GM21381 (cell line): ENCODE measurements around the gene TMEM107.
A peak's percentile ranks its signal among the peaks of the same experiment; 100 is the strongest.
"Not testable (repeated sequence)": the region's sequence is repeated elsewhere in the genome, so short reads cannot be mapped to it uniquely, and the experiment has no call there.

Experiments used
- ATAC-seq: cut with Tn5 transposase; IDR thresholded peaks from one replicate; pipeline ENCODE4 v1.9.1; 2021; ENCODE audit warnings: mild to moderate bottlenecking, moderate library complexity; ENCODE audit not compliant: unreplicated experiment

TMEM107 gene

DNA sequence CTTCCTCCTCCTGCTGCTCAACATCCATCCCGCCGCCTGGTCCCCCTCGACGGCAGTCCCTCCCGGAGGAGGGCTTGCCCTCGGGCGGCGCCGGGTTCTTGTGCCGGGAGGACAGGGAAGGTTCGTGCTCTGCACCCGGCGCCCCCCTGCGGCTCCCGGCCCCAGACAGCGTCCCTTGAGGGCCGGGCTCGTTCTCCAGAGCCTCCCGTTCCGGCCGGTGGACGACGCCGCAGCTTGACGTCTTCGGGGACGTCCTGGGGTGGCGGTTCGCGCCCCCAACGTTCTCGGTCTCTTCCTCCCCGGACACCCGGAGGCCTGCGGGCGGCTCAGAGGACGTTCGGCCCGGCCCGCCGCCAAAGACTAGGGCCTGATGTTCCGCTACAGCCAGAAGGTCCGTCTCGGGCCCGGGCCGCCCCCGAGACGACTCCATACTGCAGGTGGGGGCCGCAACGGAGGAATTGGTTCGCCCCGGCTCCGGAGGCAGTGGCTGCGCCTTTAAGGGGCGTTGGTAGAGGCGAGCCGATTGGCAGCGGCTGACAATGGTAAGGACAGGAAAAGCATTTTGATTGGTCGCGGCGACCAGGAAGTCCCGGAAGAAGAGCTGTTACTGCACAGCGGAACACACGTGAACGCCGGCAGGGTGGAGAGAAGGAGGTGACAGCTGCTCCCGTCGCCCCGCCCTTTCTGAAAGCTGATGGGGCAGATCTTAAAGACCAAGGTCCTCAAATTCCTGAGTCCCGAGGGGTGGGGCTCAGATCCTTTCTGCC lies 13.7 kb upstream of the TMEM107 start, which contains the start of gene BORCS6:
TSS of gene BORCS6 (minus strand) at position 470 of the 767 bp plus-strand sequence. CDS start at position 430, 40 bp downstream.
- peak; percentile 45 for ATAC-seq

DNA sequence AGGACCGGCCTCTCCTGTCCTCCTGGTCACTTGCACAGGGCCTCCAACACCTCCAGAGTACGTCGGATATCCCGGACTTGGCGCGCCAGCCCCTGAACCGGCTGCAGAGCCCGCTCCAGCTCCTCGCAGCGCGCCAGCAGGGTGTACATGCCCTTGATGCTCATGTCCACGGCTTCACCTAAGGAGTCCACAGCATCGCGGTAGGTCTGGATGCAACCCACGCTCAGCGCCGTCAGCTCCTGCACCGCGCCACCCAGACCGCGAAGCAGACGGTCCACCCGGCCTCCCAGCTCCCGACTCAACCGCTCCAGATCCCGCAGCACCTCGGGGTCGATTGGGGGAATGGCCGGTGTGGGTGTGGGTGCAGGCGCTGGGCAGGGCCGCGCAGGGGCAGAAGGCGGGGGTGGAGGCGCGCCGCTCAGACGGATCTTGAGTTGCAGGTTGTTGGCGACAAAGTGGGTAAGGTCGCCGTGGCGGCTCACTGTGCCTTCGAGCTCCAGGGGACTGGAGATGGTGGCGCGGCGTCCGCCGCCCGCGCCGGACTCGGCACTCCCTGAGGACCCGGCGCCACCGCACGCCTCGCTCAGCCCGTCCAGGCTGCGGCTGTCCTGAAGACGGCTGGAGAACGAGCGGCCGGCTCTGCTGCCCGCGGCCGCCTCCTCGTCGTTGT lies 13.0 kb upstream of the TMEM107 start:
- no peak for ATAC-seq

DNA sequence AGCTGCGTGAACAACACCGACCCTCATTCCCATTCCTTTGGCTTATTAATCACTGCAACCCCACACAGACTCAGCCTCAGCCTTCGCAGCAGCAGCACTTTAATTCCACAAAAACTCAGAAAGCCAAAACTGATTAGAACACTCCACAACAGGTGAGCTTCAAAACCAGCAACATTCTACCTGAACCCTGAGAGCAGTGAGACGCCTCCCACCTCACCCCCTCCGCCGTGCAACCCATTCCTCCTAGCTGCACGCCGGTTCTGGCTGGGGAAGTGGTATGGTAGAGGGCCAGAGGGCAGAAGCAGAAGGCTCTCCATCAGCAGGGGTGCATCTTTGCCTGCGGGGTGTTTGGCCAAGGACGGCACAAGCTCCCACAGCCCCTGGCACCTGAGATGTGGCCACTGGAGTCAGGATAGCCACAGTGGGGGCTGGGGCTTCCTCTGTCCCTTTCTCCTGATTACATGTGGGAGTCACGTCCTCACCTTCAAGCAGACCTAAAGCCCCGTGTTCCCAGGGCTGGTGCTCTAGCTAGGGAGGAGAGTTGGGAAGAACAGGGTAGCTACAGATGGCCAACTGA lies 12.2 kb upstream of the TMEM107 start:
- no peak for ATAC-seq

DNA sequence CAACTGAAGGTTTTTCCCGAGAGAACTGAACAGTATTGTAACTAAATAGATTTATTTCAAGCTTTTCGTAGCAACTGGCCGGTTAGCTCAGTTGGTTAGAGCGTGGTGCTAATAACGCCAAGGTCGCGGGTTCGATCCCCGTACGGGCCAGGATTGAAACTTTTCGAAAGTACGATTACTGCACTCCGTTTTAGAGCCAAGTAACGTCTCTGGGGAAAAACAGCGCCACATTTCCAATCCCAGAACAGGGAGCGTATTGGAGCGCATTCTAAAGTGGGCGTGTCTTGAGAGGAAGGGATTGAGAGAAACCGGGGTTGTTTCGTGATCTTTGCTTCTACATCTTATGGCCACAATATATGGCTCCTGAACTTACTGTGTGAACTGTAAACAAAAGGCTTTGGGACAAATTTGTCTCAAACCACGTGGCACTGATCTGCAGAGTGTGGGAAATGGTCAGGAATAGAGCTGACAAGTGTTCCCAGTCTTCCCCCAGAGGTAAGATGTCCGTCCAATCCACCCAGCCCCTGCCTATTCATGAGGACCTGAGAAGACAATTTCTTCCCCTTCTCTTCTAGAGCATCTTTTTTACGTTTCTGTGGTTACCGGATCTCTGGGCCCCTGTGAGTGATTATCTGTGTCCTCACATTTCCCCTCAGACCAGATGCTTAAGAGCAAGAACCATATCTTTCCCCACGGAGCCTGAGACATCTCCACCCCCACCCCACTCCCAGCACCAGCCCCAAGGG lies 11.5 kb upstream of the TMEM107 start:
- peak; percentile 25 for ATAC-seq

DNA sequence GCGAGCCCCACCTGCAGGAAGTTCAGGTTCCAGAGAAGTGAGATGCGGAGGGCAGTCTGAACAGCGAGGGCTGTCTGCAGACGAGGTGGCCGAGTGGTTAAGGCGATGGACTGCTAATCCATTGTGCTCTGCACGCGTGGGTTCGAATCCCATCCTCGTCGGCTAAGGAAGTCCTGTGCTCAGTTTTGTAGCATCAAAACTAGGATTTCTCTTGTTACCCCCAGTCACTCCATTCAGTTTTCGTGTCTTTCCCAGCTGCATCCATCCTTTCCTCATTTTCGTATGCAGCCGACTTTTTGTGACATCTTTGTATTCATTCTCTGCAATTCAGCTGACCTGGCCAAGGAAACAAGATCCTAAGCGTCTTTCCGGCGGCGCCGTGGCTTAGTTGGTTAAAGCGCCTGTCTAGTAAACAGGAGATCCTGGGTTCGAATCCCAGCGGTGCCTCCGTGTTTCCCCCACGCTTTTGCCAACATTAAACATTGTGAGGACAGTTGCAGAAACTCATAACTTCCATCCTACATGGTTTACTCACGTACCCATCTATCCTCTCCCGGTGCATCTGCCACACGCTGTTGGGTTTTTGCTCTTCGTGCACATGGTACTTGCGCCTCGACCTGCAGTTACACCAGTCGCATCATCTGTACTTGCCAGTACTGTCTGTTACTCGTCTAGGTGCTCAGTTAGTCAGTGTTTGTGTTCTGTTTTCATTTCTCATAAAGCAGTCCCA lies 10.8 kb upstream of the TMEM107 start:
- ATAC-seq = peak; percentile 30

DNA sequence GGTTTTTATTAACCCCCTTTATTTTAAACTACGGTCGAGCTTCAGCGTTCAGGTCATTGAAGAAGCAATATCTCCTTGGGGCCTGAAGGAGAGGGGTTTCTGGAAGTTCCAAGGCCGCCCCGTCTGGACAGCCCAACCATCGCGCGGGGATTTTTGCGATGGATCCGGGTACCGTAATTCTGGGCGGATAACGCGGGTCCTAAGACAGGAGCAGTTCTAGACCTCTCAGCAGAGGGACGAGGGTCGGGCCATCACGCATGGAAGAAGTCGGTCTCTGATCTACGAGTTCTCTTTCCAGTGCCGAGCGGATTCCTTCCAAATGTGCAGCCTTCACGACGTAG lies 10.2 kb upstream of the TMEM107 start:
- ATAC-seq = peak; percentile 0

DNA sequence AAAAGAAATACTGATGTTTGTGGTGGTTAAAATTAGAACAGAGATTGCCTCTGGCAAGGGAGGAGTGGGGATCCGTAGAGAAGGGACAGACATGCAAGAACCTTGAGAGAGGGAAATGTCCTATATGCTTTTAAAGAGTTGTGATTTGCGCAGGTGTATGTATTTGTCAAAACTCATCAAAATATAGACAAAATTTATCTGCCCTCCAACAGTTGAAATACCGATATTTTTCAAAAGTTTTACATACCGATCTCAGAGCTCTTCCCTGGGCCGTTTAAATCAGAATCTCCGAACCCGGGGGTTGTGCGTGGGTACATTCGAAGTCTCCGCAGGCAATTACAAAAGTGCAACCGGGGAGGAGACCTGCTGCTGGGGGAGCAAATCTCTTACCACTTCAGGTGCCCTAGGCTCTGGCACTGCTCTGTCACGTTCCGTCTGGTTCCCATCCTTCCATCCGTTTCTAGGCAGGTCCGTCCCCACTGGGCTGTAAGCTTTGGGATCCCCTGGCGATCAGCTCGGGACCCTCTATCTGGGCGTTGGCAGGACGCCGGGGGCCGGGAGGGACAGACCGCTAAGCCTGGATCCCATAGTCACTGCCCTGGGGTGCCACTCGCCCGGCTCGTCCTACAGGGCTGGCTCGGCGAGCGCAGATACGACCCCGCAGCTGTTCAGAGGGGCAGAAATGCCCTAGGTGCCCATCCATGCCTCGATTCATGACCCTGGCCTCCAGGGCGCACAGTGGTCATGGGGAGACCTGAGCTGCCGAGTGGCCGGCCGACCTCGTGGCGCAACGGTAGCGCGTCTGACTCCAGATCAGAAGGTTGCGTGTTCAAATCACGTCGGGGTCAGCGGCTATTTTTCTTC lies 9.6 kb upstream of the TMEM107 start:
- ATAC-seq = no peak

DNA sequence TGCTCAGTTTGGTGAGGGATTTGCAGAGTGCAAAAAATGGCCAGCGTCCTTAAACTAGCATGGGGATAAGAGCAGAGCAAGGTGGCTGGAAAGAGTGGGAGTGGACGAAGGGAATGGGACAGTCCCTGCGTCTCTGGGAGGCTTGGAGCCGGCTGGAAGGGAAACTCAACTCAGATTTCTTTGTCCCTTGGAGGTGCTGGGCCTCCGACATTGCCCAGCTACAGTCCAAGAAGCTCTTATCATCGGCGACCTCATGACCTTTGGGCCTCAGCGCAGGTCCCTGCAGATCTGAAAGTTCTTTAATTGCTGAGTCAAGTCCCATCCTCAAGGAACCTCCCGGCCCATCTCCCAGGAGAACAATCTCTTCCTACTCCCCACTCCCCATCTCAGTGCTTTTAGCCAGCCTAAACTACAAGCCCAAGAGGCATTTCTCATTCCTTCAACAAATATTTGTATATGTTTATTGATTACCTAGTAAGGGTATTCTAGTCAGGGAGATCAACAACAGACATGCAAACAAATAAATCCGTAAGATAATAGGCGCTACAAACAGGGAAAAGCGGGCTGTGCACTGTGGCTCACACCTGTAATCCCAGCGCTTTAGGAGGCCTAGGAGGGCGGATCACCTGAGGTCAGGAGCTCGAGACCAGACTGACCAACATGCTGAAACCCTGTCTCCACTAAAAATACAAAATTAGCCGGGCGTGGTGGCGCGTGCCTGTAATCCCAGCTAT lies 985 bp upstream of the TMEM107 start:
- ATAC-seq = no peak

DNA sequence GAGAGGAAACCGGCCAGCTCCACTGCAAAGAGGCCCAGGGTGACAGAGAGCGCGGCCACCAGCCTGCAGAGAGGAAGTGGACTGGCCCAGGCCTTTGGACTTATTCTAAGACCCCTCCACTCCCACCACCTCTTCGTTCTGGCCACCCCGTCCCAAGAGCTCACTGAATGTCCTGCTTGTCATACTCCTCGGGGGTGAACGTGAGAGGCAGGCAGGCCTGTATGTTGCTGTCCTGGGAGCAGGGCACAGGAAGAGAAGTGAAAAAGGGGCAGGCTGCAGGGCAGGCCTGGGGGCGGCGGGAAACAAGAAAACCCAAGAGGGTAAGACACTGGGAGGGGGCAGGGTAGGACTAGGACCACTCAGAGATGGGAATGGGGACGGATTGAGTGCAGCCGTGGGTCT lies 384 bp downstream of the TMEM107 start:
- ATAC-seq = no peak

DNA sequence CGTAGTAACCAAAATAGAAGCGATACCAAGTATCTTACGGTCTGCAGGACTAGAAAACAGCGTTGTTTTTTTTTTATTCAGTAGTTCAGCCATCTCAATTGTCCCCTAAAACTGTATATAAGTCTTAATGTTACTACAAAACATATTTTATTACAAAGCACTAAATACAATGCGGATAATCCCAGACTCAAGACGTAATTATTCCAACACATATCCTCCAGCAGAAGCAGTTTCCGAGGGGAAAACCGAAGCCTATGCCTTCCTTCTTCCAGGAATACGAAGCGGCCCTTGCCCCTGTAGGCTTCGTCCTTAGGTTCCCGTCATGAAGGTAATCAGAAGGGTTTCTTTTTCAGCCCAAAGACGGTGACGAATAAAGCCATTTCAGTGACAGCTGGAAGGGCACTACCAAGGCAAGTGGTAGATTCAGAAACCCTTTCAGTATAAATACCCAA lies 2.3 kb downstream of the TMEM107 start:
- ATAC-seq = no peak

DNA sequence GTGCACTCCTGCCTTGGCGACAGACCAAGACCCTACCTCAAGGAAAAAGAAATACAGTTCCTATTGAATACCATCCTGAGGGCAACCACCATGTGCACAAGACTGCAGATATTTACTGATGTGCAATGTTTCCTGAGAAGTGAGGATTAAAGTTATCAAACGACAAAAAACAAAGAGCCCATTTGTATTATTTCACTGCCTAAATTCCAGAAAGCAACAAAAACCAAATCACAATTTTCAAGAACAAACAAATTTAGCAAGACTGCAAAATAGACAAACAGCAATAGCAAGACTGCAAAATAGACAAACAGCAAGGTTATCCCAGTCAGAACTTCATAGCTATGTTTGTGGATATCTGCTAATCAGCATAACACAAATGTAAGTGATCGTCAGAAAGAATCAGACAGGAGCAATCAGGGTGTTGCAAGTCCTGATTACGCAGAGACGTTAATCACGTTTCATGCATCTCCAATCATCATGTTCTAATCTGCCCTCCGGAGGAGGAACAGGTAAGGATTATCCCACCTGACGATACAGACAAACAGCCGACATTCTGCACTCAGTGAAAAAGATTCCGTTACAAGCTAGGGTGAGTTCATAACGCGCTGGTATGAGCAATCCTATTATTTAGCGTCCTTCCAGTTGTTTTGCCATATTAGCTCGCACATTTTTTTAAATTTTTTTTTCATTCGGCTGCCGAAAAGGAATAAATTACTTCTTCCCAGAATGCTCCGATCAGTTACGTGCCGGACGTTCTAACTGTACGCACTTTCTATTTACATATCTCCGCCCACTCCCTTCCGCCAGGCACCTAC lies 2.9 kb downstream of the TMEM107 start:
- ATAC-seq = peak; percentile 65

DNA sequence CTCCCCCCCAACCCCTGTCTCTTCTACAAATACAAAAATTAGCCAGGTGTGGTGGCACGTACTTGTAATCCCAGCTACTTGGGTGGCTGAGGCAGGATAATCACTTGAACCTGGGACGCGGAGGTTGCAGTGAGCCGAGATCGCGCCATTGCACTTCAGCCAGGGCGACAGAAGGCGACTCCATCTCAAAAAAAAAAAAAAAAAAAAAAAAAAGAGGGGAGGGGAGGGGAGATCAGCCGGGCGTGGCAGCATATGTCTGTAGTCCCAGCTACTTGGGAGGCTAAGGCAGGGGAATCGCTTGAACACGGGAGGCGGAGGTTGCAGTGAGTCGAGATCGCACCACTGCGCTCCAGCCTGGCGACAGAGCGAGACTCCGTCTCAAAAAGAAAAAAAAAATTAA lies 6.0 kb downstream of the TMEM107 start:
- not testable (repeated sequence) for ATAC-seq

DNA sequence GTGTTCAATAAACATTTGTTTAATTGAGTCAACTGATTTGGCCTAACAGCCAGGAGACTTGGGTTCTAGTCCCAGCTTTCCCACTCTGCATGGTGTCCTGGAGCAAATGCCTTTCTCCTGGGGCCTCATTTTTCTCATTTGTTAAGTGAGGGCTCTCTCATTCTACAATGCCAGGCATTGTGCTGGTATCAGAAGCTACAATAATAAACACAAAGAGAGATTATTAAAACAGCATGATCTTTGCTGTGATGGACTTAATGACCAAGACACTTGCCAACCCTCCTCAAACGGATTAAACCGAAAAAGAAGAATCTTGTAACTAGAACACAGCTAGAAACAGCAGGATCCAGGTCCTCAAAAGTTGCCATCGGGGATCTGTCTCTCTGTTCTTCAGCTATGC lies 8.7 kb downstream of the TMEM107 start:
- ATAC-seq = no peak

DNA sequence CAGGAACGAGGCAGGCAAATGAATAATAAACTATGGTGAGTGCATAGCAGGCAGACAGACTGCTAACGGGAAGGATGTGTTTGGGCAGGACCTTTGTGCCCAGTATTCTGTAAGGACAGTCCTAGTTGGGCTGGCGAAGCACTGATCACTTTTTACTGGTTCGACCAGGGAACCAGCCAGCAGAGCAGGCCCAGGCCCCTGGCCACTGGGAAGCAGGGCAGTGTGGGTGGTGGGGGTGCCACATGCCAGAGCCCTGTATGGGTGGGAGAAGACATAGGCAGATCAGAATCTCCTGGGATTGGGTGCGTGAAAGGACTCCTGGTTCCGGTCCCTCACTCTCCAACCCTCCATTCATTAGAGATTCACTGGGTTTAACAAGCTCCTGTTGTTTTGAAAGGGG lies 9.4 kb downstream of the TMEM107 start:
- no peak for ATAC-seq

DNA sequence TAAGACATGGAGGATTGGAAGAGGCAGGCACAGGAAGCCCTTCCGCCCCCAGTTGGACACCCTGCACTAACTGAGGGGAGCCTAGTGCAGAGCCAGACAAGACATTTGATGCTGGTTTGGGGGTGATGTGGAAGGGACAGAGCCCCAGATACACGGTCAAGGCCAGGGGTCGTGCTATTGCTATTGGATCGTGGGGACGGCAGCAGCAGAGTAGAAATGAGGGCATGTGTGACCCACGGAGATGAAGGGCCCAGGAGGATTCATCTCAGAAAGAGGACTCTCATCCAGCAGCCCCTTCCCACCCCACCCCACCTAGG lies 11.4 kb downstream of the TMEM107 start:
- no peak for ATAC-seq

DNA sequence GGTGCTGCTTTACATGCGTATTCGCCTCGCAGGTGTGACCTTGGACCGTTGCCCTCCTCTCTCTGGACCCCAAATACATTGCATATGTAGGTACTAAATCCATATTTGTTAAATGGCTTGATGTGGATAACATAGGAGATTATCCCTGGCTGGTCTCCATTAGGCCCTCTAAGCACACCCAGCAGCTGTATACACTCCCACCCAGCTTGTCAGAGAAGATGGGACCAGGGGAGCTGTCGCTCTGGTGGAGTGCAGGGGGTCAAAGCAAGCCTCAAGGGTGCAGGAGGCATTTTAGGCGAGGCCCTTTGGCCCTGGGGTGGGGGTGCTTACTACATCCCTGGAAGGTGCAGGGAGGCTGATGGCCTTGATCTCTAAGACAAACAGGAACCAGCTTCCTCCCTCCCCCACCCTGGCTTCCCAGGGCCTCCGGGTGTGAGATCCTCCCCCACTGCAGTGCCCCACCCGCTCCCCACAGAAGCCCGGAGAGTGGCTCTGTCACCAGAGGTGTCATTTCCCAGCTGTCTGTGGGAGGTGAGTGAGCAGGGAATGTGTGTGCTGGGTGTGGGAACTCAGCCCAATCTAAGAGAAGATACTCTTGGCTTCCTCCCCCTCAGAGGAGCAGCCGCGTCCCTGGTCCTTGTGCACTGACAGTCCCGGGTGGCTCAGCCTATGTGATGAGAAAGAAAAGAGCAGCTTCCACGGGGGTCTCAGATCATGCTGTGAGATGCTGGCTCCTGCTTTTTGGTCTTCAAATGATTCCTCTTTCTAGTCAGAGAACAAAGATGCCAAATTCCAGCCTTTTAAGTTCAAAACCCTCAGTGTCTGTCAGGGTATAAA lies 12.0 kb downstream of the TMEM107 start:
- no peak for ATAC-seq
